ENCODE measurements around the gene MALRD1.
A peak's percentile ranks its signal among the peaks of the same experiment; 100 is the strongest.

MALRD1 gene

GRCh38 chr10:19580691-19581090, 532.1 kb downstream of the MALRD1 start:
- no peak for DNase-seq

- no peak for DNase-seq
Observed at GRCh38 chr10:19588608-19589007, 540.0 kb downstream of the MALRD1 start.

- no peak for DNase-seq
Observed at GRCh38 chr10:19592276-19592675, 543.7 kb downstream of the MALRD1 start.

GRCh38 chr10:19595212-19595845, 546.7 kb downstream of the MALRD1 start:
- peak; percentile 16 for DNase-seq

GRCh38 chr10:19605806-19606205, 557.2 kb downstream of the MALRD1 start:
- no peak for DNase-seq

- no peak for DNase-seq
Observed at GRCh38 chr10:19606968-19607367, 558.4 kb downstream of the MALRD1 start.

GRCh38 chr10:19611775-19612174, 563.2 kb downstream of the MALRD1 start:
- DNase-seq = no peak

GRCh38 chr10:19616966-19617365, 568.4 kb downstream of the MALRD1 start:
- no peak for DNase-seq

- DNase-seq = no peak
Observed at GRCh38 chr10:19620811-19621210, 572.2 kb downstream of the MALRD1 start.

- no peak for DNase-seq
Observed at GRCh38 chr10:19623321-19623720, 574.7 kb downstream of the MALRD1 start.

GRCh38 chr10:19626156-19626555, 577.6 kb downstream of the MALRD1 start:
- DNase-seq = no peak

- DNase-seq = no peak
Observed at GRCh38 chr10:19628767-19629560, 580.4 kb downstream of the MALRD1 start.

- peak; percentile 63 for DNase-seq
Observed at GRCh38 chr10:19629567-19629966, 581.0 kb downstream of the MALRD1 start.

- no peak for DNase-seq
Observed at GRCh38 chr10:19634163-19634562, 585.6 kb downstream of the MALRD1 start.

- peak; percentile 66 for DNase-seq
Observed at GRCh38 chr10:19638182-19638895, 589.7 kb downstream of the MALRD1 start.

GRCh38 chr10:19638896-19639233, 590.3 kb downstream of the MALRD1 start:
- DNase-seq = no peak

- DNase-seq = peak; percentile 25
Observed at GRCh38 chr10:19640566-19641263, 592.1 kb downstream of the MALRD1 start.

- no peak for DNase-seq
Observed at GRCh38 chr10:19651549-19651948, 602.9 kb downstream of the MALRD1 start.

- DNase-seq = no peak
Observed at GRCh38 chr10:19652750-19653149, 604.1 kb downstream of the MALRD1 start.

GRCh38 chr10:19653931-19654330, 605.3 kb downstream of the MALRD1 start:
- no peak for DNase-seq

- no peak for DNase-seq
Observed at GRCh38 chr10:19654576-19654975, 606.0 kb downstream of the MALRD1 start.

- no peak for DNase-seq
Observed at GRCh38 chr10:19656420-19657042, 607.9 kb downstream of the MALRD1 start.

GRCh38 chr10:19658131-19658530, 609.5 kb downstream of the MALRD1 start:
- DNase-seq = no peak
